Stomach (tissue), 9 donors: ENCODE results near the gene BBOX1. TPM values are rescaled to one million over a fixed set of nuclear protein-coding genes. Genes with fewer than 3 reads are reported as not detected.

Experiments used
- DNase-seq, 2 donors: peaks; one replicate each; pipeline versions ENCODE4 v3.0.0 to v3.0.0-alpha.2; 2013 to 2019
- H3K27ac ChIP-seq, 5 donors: fragments of 200-600 bp in 4 of 5; sonication (generic) in 4 of 5; one replicate each; pipeline ENCODE4 v1.5.1; 2013 to 2019; ENCODE audit warnings: mild to moderate bottlenecking in 1 of 5, moderate library complexity in 1 of 5
- H3K27me3 ChIP-seq, 3 donors: fragments of 200-600 bp; sonication (generic); one replicate each; pipeline ENCODE4 v1.5.1; 2017 to 2019; ENCODE audit warnings: mixed run types in 1 of 3
- H3K36me3 ChIP-seq, 4 donors: fragments of 200-600 bp; sonication (generic); 1 replicate in 3 of 4; 2 replicates in 1 of 4; pipeline ENCODE4 v1.5.1; 2016 to 2019
- H3K4me1 ChIP-seq, 4 donors: fragments of 200-600 bp; sonication (generic); one replicate each; pipeline ENCODE4 v1.5.1; 2016 to 2019
- H3K4me3 ChIP-seq, 4 donors: fragments of 200-600 bp; sonication (generic) in 3 of 4; one replicate each; pipeline ENCODE4 v1.5.1; 2016 to 2019; ENCODE audit warnings: mild to moderate bottlenecking in 1 of 4
- H3K9me3 ChIP-seq, 4 donors: fragments of 200-600 bp; sonication (generic); one replicate each; pipeline ENCODE4 v1.5.1; 2016 to 2019
- CTCF ChIP-seq, 7 experiments: fragments of 450-650 bp in 4 of 7; fragments of 200-600 bp in 3 of 7; sonication (generic) in 3 of 7; IDR thresholded peaks; one replicate each; pipeline ENCODE4 v1.5.1; 2016 to 2019; ENCODE audit warnings: antibody characterized with exemption in 7 of 7, control low read depth in 2 of 7, mild to moderate bottlenecking in 1 of 7
- EP300 ChIP-seq: sonication (generic); formaldehyde crosslinking; IDR thresholded peaks from one replicate; pipeline ENCODE4 v1.6.1; 2017; ENCODE audit warnings: antibody characterized with exemption
- POLR2A ChIP-seq, 4 donors: fragments of 450-650 bp; IDR thresholded peaks; one replicate each; pipeline ENCODE4 v1.6.1; 2016; ENCODE audit warnings: antibody characterized with exemption in 4 of 4, control low read depth in 2 of 4, mild to moderate bottlenecking in 1 of 4, moderate library complexity in 1 of 4
- POLR2AphosphoS5 ChIP-seq, 3 donors: sonication (generic); formaldehyde crosslinking; IDR thresholded peaks; one replicate each; pipeline ENCODE4 v1.6.1; 2016; ENCODE audit warnings: antibody characterized with exemption in 3 of 3
- WGBS, 5 donors: extraction: QIAGEN DNeasy Blood & Tissue Kit in 3 of 5; methylation state at CpG; one replicate each; pipeline versions ENCODE4 v1.1.5 to v1.1.7; 2013 to 2018; 5-methylcytosine and 5-hydroxymethylcytosine counted together
- intact Hi-C: fragments of 100-400 bp; cut with DNase I; formaldehyde crosslinking; loops from one replicate; pipeline ENCODE4 v1.15.1; 2023; ENCODE audit warnings: low total_unique reads
- polyA plus RNA-seq, 3 donors: library from polyadenylated mRNA; stranded (reverse); fragments of 200-250 nt; gene quantifications; one replicate each; pipeline ENCODE4 v1.2.3, GENCODE V29; 2013
- total RNA-seq, 5 donors: library from RNA; depleted of rRNA; stranded (reverse); fragments of >200 nt; gene quantifications; one replicate each; pipeline versions ENCODE4 v1.1.0 to v1.2.3, GENCODE V29; 2014 to 2016
- donor health status: healthy with polysubstance abuse.
- donor health status: Bipolar disorder and iron deficiency.
- donor health status: healthy.

Gene BBOX1
- total and polyA plus RNA-seq, 8 donors: 0.31 to 6.7 (median 3.8) TPM; not detected in 3

- 45 to 60% (median 55%) methylated on average over 3 of the region's 3 CpGs for WGBS, 5 donors
- no peak for TF ChIP-seq EP300
Observed at GRCh38 chr11:27039873-27040272, 742 bp upstream of the BBOX1 start.

GRCh38 chr11:27041141-27041899 is 705 bp downstream of the BBOX1 start:
- peak in 1 of 2 donors; percentile 53 for DNase-seq
- intact Hi-C loops: no loop called here
- Histone ChIP-seq H3K4me1 (peaks cover 0 to 9% (median 0%) of the 10 kb centered on the region in 4 donors), H3K36me3 (no peaks in the 10 kb centered on the region), H3K4me3 (no peak overlapping the region), H3K9me3 (peaks cover 0 to 15% (median 3%) of the 10 kb centered on the region in 4 donors), H3K27me3 (no peaks in the 10 kb centered on the region), H3K27ac (peak overlapping the region in 1 of 5 donors; percentile 35)
- no peak for TF ChIP-seq POLR2A (IDR thresholded peaks at IDR 0.05)
- TF ChIP-seq POLR2AphosphoS5 (IDR thresholded peaks at IDR 0.05): no peak
- no peak for TF ChIP-seq CTCF (IDR thresholded peaks at IDR 0.05)
- no peak for TF ChIP-seq EP300
- WGBS, 5 donors: 51 to 68% (median 55%) methylated on average over 2 of the region's 2 CpGs

More at GRCh38 chr11:27039873-27040272, 742 bp upstream of the BBOX1 start:
- peaks cover 0 to 9% (median 0%) of the 10 kb centered on the region in 4 donors for H3K4me1 ChIP-seq
- no peak for DNase-seq
- no peaks in the 10 kb centered on the region for H3K27me3 ChIP-seq
- H3K36me3 ChIP-seq: no peaks in the 10 kb centered on the region
- peaks cover 0 to 17% (median 7%) of the 10 kb centered on the region in 4 donors for H3K9me3 ChIP-seq
- intact Hi-C loops: no loop called here
- no peak overlapping the region for H3K27ac ChIP-seq
- no peak overlapping the region for H3K4me3 ChIP-seq

GRCh38 chr11:27046956-27047355 is 6.3 kb downstream of the BBOX1 start:
- H3K27me3 ChIP-seq: no peaks in the 10 kb centered on the region
- H3K4me1 ChIP-seq: no peaks in the 10 kb centered on the region
- H3K27ac ChIP-seq: no peak overlapping the region
- WGBS, 5 donors: 57 to 83% (median 62%) methylated on average over 2 of the region's 2 CpGs
- DNase-seq: no peak
- H3K4me3 ChIP-seq: no peak overlapping the region
- intact Hi-C loops: no loop called here
- no peaks in the 10 kb centered on the region for H3K36me3 ChIP-seq
- peaks cover 0 to 21% (median 11%) of the 10 kb centered on the region in 4 donors for H3K9me3 ChIP-seq
- TF ChIP-seq EP300 (no peak), POLR2AphosphoS5 (IDR thresholded peaks at IDR 0.05) (no peak), CTCF (IDR thresholded peaks at IDR 0.05) (no peak), POLR2A (IDR thresholded peaks at IDR 0.05) (no peak)

- WGBS, 5 donors: 79 to 93% (median 88%) methylated on average over 1 of the region's 1 CpG
- intact Hi-C loops: no loop called here
- TF ChIP-seq POLR2AphosphoS5 (IDR thresholded peaks at IDR 0.05): no peak
- no peak for TF ChIP-seq POLR2A (IDR thresholded peaks at IDR 0.05)
- no peak for TF ChIP-seq EP300
- no peak for TF ChIP-seq CTCF (IDR thresholded peaks at IDR 0.05)
- Histone ChIP-seq H3K36me3 (no peaks in the 10 kb centered on the region), H3K27me3 (no peaks in the 10 kb centered on the region), H3K27ac (no peak overlapping the region), H3K4me1 (no peaks in the 10 kb centered on the region), H3K4me3 (no peak overlapping the region), H3K9me3 (peaks cover 0 to 11% (median 8%) of the 10 kb centered on the region in 4 donors)
- DNase-seq: no peak
Observed at GRCh38 chr11:27052668-27053067, 12.1 kb downstream of the BBOX1 start.
